GM19452 (cell line): ENCODE results near the gene SEC23B.
"Not testable (repeated sequence)": the region's sequence is repeated elsewhere in the genome, so short reads cannot be mapped to it uniquely, and the experiment has no call there.

Source experiments
- ATAC-seq: cut with Tn5 transposase; IDR thresholded peaks from one replicate; pipeline ENCODE4 v1.9.1; 2021; ENCODE audit not compliant: unreplicated experiment

SEC23B gene

DNA sequence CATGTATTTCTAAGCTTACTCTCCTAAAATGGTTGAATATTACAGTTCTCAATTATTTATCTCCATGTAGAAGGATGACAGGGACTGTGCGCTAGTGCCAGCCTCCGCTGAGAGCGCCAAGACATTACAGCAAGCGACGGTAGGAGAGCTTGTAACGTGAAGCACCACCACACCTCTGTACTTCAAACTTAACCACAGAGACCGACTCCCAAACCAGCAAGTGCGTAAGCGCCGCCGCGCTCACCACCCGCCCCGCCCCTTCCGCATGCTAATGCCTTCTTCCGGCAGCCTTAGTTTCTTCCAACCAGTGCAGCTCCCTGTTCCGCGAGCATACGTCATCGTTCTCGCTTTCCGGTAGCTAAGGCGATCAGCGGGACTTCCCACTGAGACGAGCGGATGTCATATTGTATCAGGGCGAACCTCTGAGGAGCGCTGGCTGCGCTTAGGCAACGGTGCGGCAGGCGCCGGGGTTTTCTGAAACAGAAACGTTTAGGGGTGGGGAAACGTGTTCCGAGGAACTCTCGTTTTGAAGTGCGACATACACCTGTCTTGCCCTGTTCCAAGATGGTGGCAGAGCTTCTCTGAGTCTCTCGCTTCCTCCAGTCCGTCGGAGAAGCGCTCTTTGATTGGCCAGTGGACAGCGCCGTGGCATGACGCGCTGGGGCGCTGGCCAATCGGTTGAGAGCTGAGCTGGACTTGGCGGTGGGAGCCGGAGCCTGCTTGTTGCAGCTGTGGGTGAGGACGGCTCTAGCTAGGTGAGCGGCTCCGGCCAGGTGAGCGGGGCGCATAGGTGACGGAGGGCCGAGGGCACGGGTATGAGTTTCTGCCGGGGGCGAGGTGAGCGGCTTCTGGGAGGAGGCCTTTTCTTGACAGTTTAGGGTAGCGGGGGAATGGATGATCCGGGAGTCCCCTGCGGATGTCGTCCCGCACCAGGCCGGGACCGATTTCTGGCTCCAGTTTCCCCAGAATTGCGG lies at the start of gene SEC23B:
TSS of gene SEC23B (plus strand) at position 723 of the 974 bp plus-strand sequence. CDS start 2,896 bp downstream, outside the sequence.
- peak; percentile 97 for ATAC-seq

DNA sequence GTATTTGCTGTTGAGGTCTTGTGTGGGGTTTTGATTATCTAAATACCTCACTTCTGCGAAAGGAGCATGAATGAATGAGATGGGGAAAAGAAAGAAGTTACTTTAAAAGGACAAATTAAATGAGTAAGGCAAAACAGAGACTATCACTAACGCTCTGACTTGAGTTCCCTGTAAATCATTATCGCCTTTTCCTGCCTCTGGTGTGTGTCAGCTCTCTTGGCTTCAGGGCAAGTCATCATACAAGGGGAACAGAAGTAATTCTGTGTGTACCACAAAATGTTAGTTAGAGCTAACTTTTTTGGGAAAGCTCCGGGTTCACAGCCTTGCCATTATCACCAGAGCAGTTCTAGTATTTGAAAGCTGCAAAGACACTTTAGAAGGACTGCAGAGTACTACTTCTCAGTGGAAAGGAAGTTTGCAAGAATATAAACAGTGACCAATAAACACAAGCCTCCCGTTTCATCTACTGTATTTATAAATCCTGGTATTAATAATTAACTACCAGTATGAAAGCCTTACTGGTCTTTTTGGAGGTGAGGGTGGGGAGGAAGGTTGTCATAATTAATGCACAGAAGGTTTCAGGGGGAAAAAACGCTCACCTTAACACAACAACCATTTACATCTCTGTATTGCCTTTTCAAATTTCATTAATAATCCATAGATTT lies 42.1 kb upstream of the SEC23B start:
- ATAC-seq: peak; percentile 39

- peak; percentile 10 for ATAC-seq
Measured at GRCh38 chr20:18466574-18466893, 41.2 kb upstream of the SEC23B start.

DNA sequence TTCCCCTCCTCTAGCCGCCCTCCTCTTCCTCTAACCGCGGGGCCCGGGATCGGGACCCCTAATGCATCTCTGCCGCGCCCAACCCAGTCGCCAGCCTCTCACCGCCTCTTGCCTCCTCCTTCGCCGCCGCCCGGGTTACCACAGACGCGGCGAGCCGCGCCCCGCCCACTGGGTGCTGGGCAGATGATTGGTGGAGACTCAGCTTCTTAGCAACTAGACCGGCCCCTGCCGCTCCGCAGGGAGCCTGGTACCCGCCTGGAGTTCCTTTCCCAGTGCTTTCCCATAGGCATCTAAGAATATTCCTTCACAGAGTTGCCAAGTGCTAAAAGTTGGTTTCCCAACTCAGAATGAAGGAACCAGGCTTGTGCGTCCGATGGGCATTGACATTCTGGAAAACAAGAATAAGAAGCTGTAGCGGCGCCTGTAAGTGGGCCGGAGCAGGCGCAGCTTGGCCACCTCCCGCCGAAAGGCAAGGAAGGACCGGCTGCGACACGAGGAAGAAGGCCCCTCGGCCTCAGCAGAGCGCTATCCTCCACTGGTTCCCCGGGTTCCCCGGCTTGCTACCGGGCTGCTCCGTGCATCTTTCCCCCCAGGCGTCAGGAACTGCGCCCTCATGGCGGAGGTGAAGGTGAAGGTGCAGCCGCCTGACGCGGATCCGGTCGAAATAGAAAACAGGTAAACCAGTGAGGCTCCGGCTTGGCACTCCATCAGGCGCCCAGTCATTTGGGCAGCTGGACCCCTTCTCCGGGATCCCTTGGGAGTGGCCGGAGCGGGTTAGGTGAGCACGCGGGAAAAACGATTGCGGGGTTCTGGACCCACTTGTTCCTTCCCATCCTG lies 40.6 kb upstream of the SEC23B start, which contains the start of the genes DZANK1 and POLR3F:
TSS of gene DZANK1 (minus strand) at position 137 of the 837 bp plus-strand sequence. CDS start 1,672 bp downstream, outside the sequence.
TSS of gene POLR3F (plus strand) at position 497 of the 837 bp plus-strand sequence. CDS start at position 614, 117 bp downstream.
- ATAC-seq: peak; percentile 96

DNA sequence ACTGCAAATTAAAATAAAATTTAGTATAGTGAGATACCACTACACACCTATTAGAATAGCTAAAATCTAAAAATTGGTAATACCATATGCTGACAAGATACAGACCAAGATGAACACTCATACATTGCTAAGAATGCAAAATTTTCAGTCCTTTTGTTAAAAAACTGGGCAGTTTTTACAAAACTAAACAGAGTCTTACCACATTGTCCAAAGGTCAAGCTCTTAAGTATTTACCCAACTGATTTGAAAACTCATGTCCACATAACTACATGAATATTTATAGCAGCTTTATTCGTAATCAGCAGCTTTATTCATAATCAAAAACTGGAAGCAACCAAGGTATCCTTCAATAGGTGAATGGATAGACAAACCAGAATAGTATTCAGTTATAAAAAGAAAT lies 30.5 kb upstream of the SEC23B start:
- no peak for ATAC-seq

DNA sequence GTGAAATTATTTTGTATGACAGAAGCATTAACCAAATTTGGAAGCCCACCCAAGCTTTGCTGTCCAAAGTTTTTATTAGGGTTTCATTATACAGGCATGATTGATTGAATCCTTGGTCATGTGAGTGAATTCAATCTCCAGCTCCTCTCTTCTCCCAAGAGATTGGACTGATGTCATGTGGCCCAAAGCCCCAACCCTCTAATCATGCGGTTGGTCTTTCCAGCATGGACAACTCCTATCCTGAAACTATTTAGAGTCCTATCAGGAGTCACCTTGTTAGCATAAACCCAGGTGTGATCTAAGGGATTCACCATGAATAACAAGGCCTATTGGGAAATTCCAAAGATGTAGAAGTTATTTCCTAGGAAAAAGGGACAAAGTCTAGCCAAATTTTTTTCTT lies 29.9 kb upstream of the SEC23B start:
- ATAC-seq: no peak

DNA sequence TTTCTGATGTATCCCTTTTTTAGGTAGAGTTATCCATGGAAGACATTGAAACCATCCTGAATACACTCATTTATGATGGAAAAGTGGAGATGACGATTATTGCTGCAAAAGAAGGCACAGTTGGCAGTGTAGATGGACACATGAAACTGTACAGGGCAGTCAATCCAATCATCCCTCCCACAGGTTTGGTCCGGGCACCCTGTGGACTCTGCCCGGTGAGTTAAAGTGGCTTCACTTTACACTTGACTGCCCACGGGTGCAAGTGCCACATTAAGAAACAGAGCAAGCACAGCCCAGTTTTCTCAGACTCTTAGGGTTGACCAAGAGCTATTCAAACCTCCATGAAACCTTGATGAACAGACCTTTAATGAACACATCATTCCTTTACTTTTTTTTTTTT lies 26.1 kb upstream of the SEC23B start:
- ATAC-seq: no peak

- no peak for ATAC-seq
Measured at GRCh38 chr20:18488301-18488700, 19.4 kb upstream of the SEC23B start.

DNA sequence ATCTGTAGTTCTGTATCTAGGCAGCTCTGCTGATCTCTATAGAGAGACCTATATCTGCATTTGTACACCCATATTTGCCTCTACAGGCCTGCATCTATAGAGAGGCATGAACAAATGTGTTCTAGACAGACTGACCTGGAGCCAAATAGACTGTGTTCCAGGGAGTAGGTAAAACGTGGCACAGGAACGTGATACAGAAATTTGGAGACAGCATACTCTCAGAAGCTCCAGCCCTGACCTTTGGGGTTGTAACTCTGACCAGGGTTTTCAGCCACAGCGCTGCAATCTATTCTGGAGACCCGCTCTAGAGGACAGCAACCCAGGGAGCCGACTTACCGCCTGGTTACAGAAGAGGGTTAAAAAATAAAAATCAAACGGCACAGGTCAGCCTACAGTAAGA lies 11.7 kb upstream of the SEC23B start:
- ATAC-seq: no peak

- peak; percentile 96 for ATAC-seq
Measured at GRCh38 chr20:18496740-18497592, 10.8 kb upstream of the SEC23B start, which contains the start of gene RBBP9. Gene RBBP9, minus strand, starts transcription at chr20:18497225. Its CDS starts 58 bp downstream, at chr20:18497167.

DNA sequence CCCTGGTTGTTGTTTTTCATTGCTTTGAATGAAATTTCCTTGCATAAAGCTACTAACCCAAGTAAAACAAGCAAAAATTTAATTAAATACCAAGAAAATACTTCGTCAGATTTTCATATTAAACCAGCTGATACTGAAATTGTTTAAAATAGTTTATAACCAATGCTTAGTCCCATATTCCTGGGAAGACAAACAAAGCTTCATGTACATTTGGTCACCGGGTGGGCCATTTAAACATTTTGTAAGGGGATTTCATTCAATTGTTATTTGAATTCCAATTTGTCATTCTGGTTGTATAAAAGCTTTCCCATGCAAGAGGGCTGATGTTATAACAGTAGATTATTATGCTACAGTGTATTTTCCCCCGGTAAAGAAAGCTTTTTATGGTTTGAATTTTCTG lies 10.1 kb upstream of the SEC23B start:
- no peak for ATAC-seq

- ATAC-seq: not testable (repeated sequence)
Measured at GRCh38 chr20:18501672-18502071, 6.1 kb upstream of the SEC23B start.

- no peak for ATAC-seq
Measured at GRCh38 chr20:18504479-18505060, 3.2 kb upstream of the SEC23B start.

DNA sequence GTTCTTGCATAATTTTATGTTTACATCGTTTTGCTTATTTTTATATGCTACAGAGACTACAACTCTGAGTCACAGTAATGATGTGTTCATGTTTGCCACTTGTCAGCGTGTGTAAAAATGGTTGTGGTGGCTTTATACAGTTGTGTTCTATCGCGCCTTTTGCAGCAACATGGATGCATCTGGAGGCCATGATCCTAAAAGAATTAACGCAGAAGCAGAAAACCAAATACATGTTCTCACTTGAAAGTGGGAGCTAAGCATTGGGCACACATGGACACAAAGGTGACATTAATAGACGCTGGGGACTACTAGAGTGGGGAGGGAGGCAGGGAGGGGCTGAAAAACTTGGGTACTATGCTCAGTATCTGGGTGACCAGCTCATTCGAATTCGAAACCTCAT lies 996 bp upstream of the SEC23B start:
- no peak for ATAC-seq

DNA sequence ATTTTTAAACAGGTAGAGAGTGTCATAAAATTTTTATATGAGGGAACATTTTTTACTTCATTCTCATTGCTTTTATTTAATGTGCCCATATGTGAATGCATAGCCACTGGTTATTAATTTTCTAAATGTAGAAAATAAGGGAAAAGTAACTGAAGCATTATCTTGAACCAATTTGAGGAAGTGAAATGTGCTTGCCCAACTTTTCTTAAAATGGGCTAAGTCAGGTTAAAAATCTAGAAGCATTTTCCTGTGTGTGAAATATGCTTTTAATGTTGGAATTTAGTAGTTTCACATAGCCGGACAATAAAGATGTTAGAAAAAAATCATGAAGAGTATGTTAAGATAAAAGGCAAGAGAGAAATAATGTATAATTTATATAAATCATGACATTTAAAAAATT lies 3.8 kb downstream of the SEC23B start:
- no peak for ATAC-seq

GRCh38 chr20:18513208-18513607 lies 5.5 kb downstream of the SEC23B start:
- no peak for ATAC-seq

- no peak for ATAC-seq
Measured at GRCh38 chr20:18514127-18514526, 6.4 kb downstream of the SEC23B start.

GRCh38 chr20:18515973-18516372 lies 8.2 kb downstream of the SEC23B start:
- no peak for ATAC-seq

- not testable (repeated sequence) for ATAC-seq
Measured at GRCh38 chr20:18522066-18522465, 14.3 kb downstream of the SEC23B start.

GRCh38 chr20:18523066-18523465 lies 15.3 kb downstream of the SEC23B start:
- no peak for ATAC-seq
